ENCODE results near the gene TGM1.
"Not testable (repeated sequence)": the region's sequence is repeated elsewhere in the genome, so short reads cannot be mapped to it uniquely, and the experiment has no call there.

- TF ChIP-seq POLR2A (IDR thresholded peaks at IDR 0.05; ENCODE audit: low read length); GATA1 (IDR thresholded peaks at IDR 0.05; ENCODE audit: low read depth, low read length): not testable (repeated sequence)
Measured at GRCh38 chr14:24222987-24223386, 40.0 kb downstream of the TGM1 start.
